SK-N-SH (cell line): Measurements from ENCODE around the gene PNPLA5. TPM values are rescaled to one million over a fixed set of nuclear protein-coding genes. Genes with fewer than 3 reads are reported as not detected.
A peak's percentile ranks its signal among the peaks of the same experiment; 100 is the strongest.

Experiments
- CTCF ChIA-PET: fragments of 300-600, 350-600 bp; formaldehyde crosslinking; extraction: SDS; loops from one replicate; lab custom pipeline; 2021; lab: Yijun Ruan, JAX
- POLR2A ChIA-PET: fragments of 350-600 bp; sonication (Branson Sonifier 250); formaldehyde crosslinking; extraction: SDS; loops from one replicate; lab custom pipeline; 2020; ENCODE audit warnings: antibody characterized with exemption, inconsistent platforms; lab: Yijun Ruan, JAX
- DNase-seq: peaks from one replicate; pipeline ENCODE4 v3.0.0; 2012
- H2AFZ ChIP-seq: fragments of 200-600 bp; sonication (generic); 2 replicates; pipeline ENCODE4 v1.8.1; 2016; ENCODE audit warnings: antibody characterized with exemption, mild to moderate bottlenecking, low read depth
- H3F3A ChIP-seq: fragments of 200-600 bp; sonication (generic); replicated peaks from 2 replicates; pipeline ENCODE3; 2016; ENCODE audit warnings: antibody characterized with exemption, mild to moderate bottlenecking; ENCODE audit not compliant: insufficient read depth
- H3K27ac ChIP-seq, 2 experiments: fragments of 200-500 bp in 1 of 2; fragments of 200-600 bp in 1 of 2; sonication (Bioruptor generic) in 1 of 2; sonication (generic), shearing (Covaris generic) in 1 of 2; 2 replicates each; pipeline versions ENCODE4 v1.5.1 to v1.6.1; 2014 to 2016; ENCODE audit warnings: low read depth in 2 of 2, inconsistent platforms in 1 of 2, low read length in 1 of 2, mild to moderate bottlenecking in 1 of 2, mixed read lengths in 1 of 2
- H3K27me3 ChIP-seq: fragments of 200-600 bp; sonication (generic), shearing (Covaris generic); 2 replicates; pipeline ENCODE4 v1.6.1; 2016; ENCODE audit warnings: mixed run types; ENCODE audit not compliant: insufficient read depth
- H3K36me3 ChIP-seq, 2 experiments: fragments of 200-500 bp in 1 of 2; fragments of 200-600 bp in 1 of 2; sonication (Bioruptor generic) in 1 of 2; sonication (generic) in 1 of 2; replicated peaks in 1 of 2; 2 replicates each; pipeline versions ENCODE3 to v1.5.1; 2014 to 2016; ENCODE audit warnings: low read length in 1 of 2, mild to moderate bottlenecking in 1 of 2; ENCODE audit not compliant: insufficient read depth in 2 of 2, control insufficient read depth in 1 of 2
- H3K4me1 ChIP-seq, 2 experiments: fragments of 200-500 bp in 1 of 2; fragments of 200-600 bp in 1 of 2; sonication (Bioruptor generic) in 1 of 2; sonication (generic), shearing (Covaris generic) in 1 of 2; 2 replicates each; pipeline versions ENCODE4 v1.5.1 to v1.6.1; 2014 to 2016; ENCODE audit warnings: low read depth in 1 of 2, low read length in 1 of 2, mixed run types in 1 of 2; ENCODE audit not compliant: insufficient read depth in 2 of 2, control insufficient read depth in 1 of 2
- H3K4me2 ChIP-seq: fragments of 200-600 bp; sonication (generic), shearing (Covaris generic); 2 replicates; pipeline ENCODE4 v1.6.1; 2017; ENCODE audit warnings: mixed run types
- H3K4me3 ChIP-seq, 2 experiments: fragments of 200-500 bp in 1 of 2; fragments of 200-600 bp in 1 of 2; sonication (Bioruptor generic) in 1 of 2; sonication (generic), shearing (Covaris generic) in 1 of 2; 2 replicates each; pipeline versions ENCODE4 v1.5.1 to v1.8.1; 2014 to 2016; ENCODE audit warnings: low read depth in 2 of 2, inconsistent platforms in 1 of 2, low read length in 1 of 2, mild to moderate bottlenecking in 1 of 2, mixed read lengths in 1 of 2, moderate library complexity in 1 of 2
- H3K79me2 ChIP-seq: fragments of 200-600 bp; sonication (generic); 2 replicates; pipeline ENCODE4 v1.8.1; 2017; ENCODE audit warnings: mild to moderate bottlenecking; ENCODE audit not compliant: insufficient read depth
- H3K9ac ChIP-seq: fragments of 200-600 bp; sonication (generic); 2 replicates; pipeline ENCODE4 v1.6.1; 2017; ENCODE audit warnings: mixed run types
- H3K9me2 ChIP-seq: fragments of 200-600 bp; sonication (generic); 2 replicates; pipeline ENCODE4 v1.6.1; 2017; ENCODE audit warnings: mixed run types
- H3K9me3 ChIP-seq: fragments of 200-600 bp; sonication (generic); 2 replicates; pipeline ENCODE4 v1.6.1; 2017; ENCODE audit warnings: mixed run types, mild to moderate bottlenecking, moderate library complexity
- H4K20me1 ChIP-seq: fragments of 200-600 bp; sonication (generic); 2 replicates; pipeline ENCODE4 v1.6.1; 2017; ENCODE audit warnings: mild to moderate bottlenecking, mixed run types; ENCODE audit not compliant: insufficient read depth
- CHD2 ChIP-seq: fragments of 150-350 bp; IDR thresholded peaks from 2 replicates; pipeline ENCODE4 v1.6.1; 2018; ENCODE audit warnings: low read length; ENCODE audit not compliant: partially characterized antibody
- EP300 ChIP-seq, 2 experiments: IDR thresholded peaks; 2 replicates each; pipeline versions ENCODE4 v1.4.0 to v1.6.1; 2012; ENCODE audit warnings: borderline replicate concordance in 1 of 2, low read depth in 1 of 2, low read length in 1 of 2
- FOXM1 ChIP-seq: IDR thresholded peaks from 2 replicates; pipeline ENCODE4 v1.4.0; 2012; ENCODE audit warnings: low read depth, mild to moderate bottlenecking
- GABPA ChIP-seq: IDR thresholded peaks from 2 replicates; pipeline ENCODE4 v1.4.0; 2012; ENCODE audit warnings: low read depth, mild to moderate bottlenecking
- GATA2 ChIP-seq: sonication (generic); formaldehyde crosslinking; IDR thresholded peaks from 2 replicates; pipeline ENCODE4 v1.5.0; 2020; ENCODE audit warnings: mild to moderate bottlenecking, missing genetic modification reagents
- JUND ChIP-seq: IDR thresholded peaks from 2 replicates; pipeline ENCODE4 v1.4.0; 2012
- MXI1 ChIP-seq: IDR thresholded peaks from 2 replicates; pipeline ENCODE4 v1.6.1; 2012; ENCODE audit warnings: mild to moderate bottlenecking, low read depth, low read length, improper control_type of control experiment
- NFIC ChIP-seq: IDR thresholded peaks from 2 replicates; pipeline ENCODE4 v1.4.0; 2012; ENCODE audit warnings: borderline replicate concordance
- RCOR1 ChIP-seq: fragments of 150-350 bp; IDR thresholded peaks from 2 replicates; pipeline ENCODE4 v1.6.1; 2017; ENCODE audit warnings: antibody characterized with exemption, low read length
- RFX5 ChIP-seq: IDR thresholded peaks from 2 replicates; pipeline ENCODE4 v1.6.1; 2012; ENCODE audit warnings: mild to moderate bottlenecking, improper control_type of control experiment, low read length
- RXRA ChIP-seq: IDR thresholded peaks from 2 replicates; pipeline ENCODE4 v1.4.0; 2012; ENCODE audit warnings: low read depth, mild to moderate bottlenecking, borderline replicate concordance
- TCF12 ChIP-seq: IDR thresholded peaks from 2 replicates; pipeline ENCODE4 v1.4.0; 2012
- WGBS: methylation state at CpG from one replicate; pipeline ENCODE4 v1.1.6; 2017; ENCODE audit warnings: low lambda C conversion rate; 5-methylcytosine and 5-hydroxymethylcytosine counted together
- polyA plus RNA-seq, 3 experiments: library from polyadenylated mRNA; depleted of rRNA; stranded (reverse); fragments of >200 nt; gene quantifications; 2 replicates each; pipeline ENCODE4 v1.2.3, GENCODE V29; 2012
- TF ChIP-seq, protein P1 (sequence below): IDR thresholded peaks from 2 replicates; pipeline ENCODE4 v1.4.0; 2012; ENCODE audit warnings: low read depth, borderline replicate concordance
- TF ChIP-seq, protein P2 (sequence below): fragments of 150-350 bp; IDR thresholded peaks from 2 replicates; pipeline ENCODE4 v1.6.1; 2016; ENCODE audit warnings: mild to moderate bottlenecking, low read depth, low read length
- TF ChIP-seq, protein P3 (sequence below): IDR thresholded peaks from 2 replicates; pipeline ENCODE4 v1.4.0; 2012; ENCODE audit warnings: low read depth, borderline replicate concordance
- TF ChIP-seq, protein P4 (sequence below): fragments of 200-600 bp; sonication (generic); IDR thresholded peaks from 2 replicates; pipeline ENCODE4 v1.6.1; 2017; ENCODE audit warnings: antibody characterized with exemption, mild to moderate bottlenecking, moderate library complexity
- TF ChIP-seq, protein P5 (sequence below): IDR thresholded peaks from 2 replicates; pipeline ENCODE4; 2012

PNPLA5 gene
- polyA plus RNA-seq, 1 of the 3 experiments (the other 2 are of a cell fraction), result not detected

DNA sequence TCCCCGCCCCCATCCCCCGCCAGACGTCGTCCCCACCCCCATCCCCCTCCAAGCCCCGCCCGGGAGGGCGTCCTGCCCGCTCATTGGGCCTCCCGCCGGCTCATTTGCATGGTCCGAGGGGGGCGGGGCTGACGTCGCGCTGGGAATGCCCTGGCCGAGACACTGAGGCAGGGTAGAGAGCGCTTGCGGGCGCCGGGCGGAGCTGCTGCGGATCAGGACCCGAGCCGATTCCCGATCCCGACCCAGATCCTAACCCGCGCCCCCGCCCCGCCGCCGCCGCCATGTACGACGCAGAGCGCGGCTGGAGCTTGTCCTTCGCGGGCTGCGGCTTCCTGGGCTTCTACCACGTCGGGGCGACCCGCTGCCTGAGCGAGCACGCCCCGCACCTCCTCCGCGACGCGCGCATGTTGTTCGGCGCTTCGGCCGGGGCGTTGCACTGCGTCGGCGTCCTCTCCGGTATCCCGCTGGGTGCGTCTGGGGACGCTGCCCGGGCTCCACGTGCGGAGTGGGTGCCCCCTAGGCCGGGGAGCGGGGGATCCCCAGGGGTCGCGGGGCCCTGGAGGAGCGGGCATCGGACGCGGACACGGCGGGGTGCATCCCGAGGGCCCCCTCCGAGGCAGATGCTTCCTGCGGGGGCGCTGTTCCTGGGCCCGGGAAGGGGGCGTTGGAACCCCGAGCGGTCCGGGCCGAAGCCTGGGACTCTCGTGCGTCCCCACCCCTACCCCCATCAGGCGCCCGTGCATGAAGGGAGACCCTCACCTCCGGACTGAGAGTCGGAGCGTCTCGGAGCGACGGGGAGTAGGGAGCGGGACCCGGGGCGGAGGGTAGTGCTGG is 32.0 kb upstream of the PNPLA5 start, which contains the start of gene PNPLA3 (continued):
- TF ChIP-seq, protein P1, sequence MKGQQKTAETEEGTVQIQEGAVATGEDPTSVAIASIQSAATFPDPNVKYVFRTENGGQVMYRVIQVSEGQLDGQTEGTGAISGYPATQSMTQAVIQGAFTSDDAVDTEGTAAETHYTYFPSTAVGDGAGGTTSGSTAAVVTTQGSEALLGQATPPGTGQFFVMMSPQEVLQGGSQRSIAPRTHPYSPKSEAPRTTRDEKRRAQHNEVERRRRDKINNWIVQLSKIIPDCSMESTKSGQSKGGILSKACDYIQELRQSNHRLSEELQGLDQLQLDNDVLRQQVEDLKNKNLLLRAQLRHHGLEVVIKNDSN, result no peak
- TF ChIP-seq RFX5 (no peak), JUND (no peak), NFIC (no peak), GABPA (no peak), RXRA (no peak), GATA2 (CRISPR knock-in tag) (no peak), TCF12 (no peak), RCOR1 (no peak), FOXM1 (no peak)
- TF ChIP-seq, protein P2, sequence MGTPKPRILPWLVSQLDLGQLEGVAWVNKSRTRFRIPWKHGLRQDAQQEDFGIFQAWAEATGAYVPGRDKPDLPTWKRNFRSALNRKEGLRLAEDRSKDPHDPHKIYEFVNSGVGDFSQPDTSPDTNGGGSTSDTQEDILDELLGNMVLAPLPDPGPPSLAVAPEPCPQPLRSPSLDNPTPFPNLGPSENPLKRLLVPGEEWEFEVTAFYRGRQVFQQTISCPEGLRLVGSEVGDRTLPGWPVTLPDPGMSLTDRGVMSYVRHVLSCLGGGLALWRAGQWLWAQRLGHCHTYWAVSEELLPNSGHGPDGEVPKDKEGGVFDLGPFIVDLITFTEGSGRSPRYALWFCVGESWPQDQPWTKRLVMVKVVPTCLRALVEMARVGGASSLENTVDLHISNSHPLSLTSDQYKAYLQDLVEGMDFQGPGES, result no peak
- TF ChIP-seq, protein P3, sequence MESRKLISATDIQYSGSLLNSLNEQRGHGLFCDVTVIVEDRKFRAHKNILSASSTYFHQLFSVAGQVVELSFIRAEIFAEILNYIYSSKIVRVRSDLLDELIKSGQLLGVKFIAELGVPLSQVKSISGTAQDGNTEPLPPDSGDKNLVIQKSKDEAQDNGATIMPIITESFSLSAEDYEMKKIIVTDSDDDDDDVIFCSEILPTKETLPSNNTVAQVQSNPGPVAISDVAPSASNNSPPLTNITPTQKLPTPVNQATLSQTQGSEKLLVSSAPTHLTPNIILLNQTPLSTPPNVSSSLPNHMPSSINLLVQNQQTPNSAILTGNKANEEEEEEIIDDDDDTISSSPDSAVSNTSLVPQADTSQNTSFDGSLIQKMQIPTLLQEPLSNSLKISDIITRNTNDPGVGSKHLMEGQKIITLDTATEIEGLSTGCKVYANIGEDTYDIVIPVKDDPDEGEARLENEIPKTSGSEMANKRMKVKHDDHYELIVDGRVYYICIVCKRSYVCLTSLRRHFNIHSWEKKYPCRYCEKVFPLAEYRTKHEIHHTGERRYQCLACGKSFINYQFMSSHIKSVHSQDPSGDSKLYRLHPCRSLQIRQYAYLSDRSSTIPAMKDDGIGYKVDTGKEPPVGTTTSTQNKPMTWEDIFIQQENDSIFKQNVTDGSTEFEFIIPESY, result no peak
- TF ChIP-seq, protein P4, sequence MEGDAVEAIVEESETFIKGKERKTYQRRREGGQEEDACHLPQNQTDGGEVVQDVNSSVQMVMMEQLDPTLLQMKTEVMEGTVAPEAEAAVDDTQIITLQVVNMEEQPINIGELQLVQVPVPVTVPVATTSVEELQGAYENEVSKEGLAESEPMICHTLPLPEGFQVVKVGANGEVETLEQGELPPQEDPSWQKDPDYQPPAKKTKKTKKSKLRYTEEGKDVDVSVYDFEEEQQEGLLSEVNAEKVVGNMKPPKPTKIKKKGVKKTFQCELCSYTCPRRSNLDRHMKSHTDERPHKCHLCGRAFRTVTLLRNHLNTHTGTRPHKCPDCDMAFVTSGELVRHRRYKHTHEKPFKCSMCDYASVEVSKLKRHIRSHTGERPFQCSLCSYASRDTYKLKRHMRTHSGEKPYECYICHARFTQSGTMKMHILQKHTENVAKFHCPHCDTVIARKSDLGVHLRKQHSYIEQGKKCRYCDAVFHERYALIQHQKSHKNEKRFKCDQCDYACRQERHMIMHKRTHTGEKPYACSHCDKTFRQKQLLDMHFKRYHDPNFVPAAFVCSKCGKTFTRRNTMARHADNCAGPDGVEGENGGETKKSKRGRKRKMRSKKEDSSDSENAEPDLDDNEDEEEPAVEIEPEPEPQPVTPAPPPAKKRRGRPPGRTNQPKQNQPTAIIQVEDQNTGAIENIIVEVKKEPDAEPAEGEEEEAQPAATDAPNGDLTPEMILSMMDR, result peak; percentile 54

DNA sequence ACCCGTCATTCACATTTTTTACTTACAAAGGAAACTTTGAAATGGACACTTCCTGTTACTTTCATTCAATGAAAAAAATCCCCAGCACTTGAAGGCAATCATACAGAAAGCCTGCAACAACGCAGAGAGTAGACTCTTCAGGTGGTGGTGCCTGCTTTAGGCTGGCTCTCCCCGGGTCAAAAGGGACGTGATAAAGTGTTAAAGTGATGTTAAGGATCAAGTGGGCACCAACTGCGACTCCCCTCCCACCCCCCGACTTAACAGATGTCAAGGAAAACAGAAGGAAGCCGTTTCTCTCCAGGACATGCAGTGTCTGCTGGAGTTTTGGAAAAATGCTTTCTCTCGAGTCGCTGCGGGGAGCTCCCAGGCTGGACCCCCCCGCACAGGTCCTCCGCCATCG is 31.4 kb upstream of the PNPLA5 start:
- no peaks in the 10 kb centered on the region for H3K79me2 ChIP-seq
- H3K9me3 ChIP-seq, result no peaks in the 10 kb centered on the region
- no peaks in the 10 kb centered on the region for H3K36me3 ChIP-seq
- H3K4me2 ChIP-seq, result peak overlapping the region; percentile 88
- H3K27me3 ChIP-seq, result no peaks in the 10 kb centered on the region
- POLR2A ChIA-PET, result no interaction called here
- H3K4me3 ChIP-seq, result peak overlapping the region; percentile 39 to 55
- no peak overlapping the region; the same call in 1 of the 2 replicates for H3K9ac ChIP-seq
- no peaks in the 10 kb centered on the region for H3K9me2 ChIP-seq
- peak overlapping the region; percentile 29 to 50; a peak in 3 of 4 replicates for H3K27ac ChIP-seq
- peaks cover 16 to 19% of the 10 kb centered on the region in 2 experiments; a peak in 3 of 4 replicates for H3K4me1 ChIP-seq
- H4K20me1 ChIP-seq, result no peaks in the 10 kb centered on the region
- CTCF ChIA-PET, result interaction anchor here (2.0 to 2.8 kb wide), 2 partner anchors 9 to 22 kb away, joined by 9 to 19 read pairs; no protein-coding TSS in a partner anchor
- 6% methylated on average over 13 of the region's 13 CpGs for WGBS
- peak overlapping the region; percentile 99 for H2AFZ ChIP-seq
- no peaks in the 10 kb centered on the region for H3F3A ChIP-seq
- DNase-seq, result no peak
- TF ChIP-seq, protein P5, sequence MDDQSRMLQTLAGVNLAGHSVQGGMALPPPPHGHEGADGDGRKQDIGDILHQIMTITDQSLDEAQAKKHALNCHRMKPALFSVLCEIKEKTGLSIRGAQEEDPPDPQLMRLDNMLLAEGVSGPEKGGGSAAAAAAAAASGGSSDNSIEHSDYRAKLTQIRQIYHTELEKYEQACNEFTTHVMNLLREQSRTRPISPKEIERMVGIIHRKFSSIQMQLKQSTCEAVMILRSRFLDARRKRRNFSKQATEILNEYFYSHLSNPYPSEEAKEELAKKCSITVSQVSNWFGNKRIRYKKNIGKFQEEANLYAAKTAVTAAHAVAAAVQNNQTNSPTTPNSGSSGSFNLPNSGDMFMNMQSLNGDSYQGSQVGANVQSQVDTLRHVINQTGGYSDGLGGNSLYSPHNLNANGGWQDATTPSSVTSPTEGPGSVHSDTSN, result no peak
- no peak for TF ChIP-seq RCOR1
- TF ChIP-seq, protein P3, result no peak
- TF ChIP-seq TCF12, result no peak
- TF ChIP-seq RFX5, result no peak
- no peak for TF ChIP-seq NFIC
- no peak for TF ChIP-seq JUND
- TF ChIP-seq CHD2, result no peak
- no peak for TF ChIP-seq EP300 (IDR thresholded peaks at IDR 0.05; ENCODE audit: borderline replicate concordance in 1 of 2, low read depth in 1 of 2, low read length in 1 of 2)
- TF ChIP-seq FOXM1, result no peak
- TF ChIP-seq MXI1, result no peak
- no peak for TF ChIP-seq GABPA
- no peak for TF ChIP-seq GATA2 (CRISPR knock-in tag)
